Sigmoid colon (tissue), 7 donors: Measurements from ENCODE around the gene SREBF1. TPM values are rescaled to one million over a fixed set of nuclear protein-coding genes. Genes with fewer than 3 reads are reported as not detected.
A peak's percentile ranks its signal among the peaks of the same experiment; 100 is the strongest.
"Not testable (repeated sequence)": the region's sequence is repeated elsewhere in the genome, so short reads cannot be mapped to it uniquely, and the experiment has no call there.

Source experiments
- DNase-seq: peaks from one replicate; pipeline ENCODE4 v3.0.0-alpha.2; 2019
- H3K27ac ChIP-seq, 4 donors: fragments of 200-600 bp; sonication (generic); one replicate each; pipeline ENCODE4 v1.5.1; 2016 to 2019; ENCODE audit warnings: mild to moderate bottlenecking in 1 of 4
- H3K27me3 ChIP-seq, 3 donors: fragments of 200-600 bp; sonication (generic); one replicate each; pipeline ENCODE4 v1.5.1; 2019; ENCODE audit warnings: mild to moderate bottlenecking in 1 of 3
- H3K36me3 ChIP-seq, 4 donors: fragments of 200-600 bp; sonication (generic); one replicate each; pipeline ENCODE4 v1.5.1; 2016 to 2019
- H3K4me1 ChIP-seq, 4 donors: fragments of 200-600 bp; sonication (generic); one replicate each; pipeline ENCODE4 v1.5.1; 2017 to 2019
- H3K4me3 ChIP-seq, 4 donors: fragments of 200-600 bp; sonication (generic); one replicate each; pipeline ENCODE4 v1.5.1; 2017 to 2019; ENCODE audit warnings: mild to moderate bottlenecking in 2 of 4, moderate library complexity in 1 of 4
- H3K9me3 ChIP-seq, 4 donors: fragments of 200-600 bp in 3 of 4; sonication (generic) in 3 of 4; one replicate each; pipeline versions ENCODE4 v1.5.1 to v1.6.1; 2013 to 2019
- EP300 ChIP-seq, 4 donors: sonication (generic); formaldehyde crosslinking; IDR thresholded peaks; one replicate each; pipeline ENCODE4 v1.6.1; 2017; ENCODE audit warnings: antibody characterized with exemption in 4 of 4
- POLR2A ChIP-seq, 2 donors: fragments of 450-650 bp; IDR thresholded peaks; one replicate each; pipeline ENCODE4 v1.6.1; 2016; ENCODE audit warnings: antibody characterized with exemption in 2 of 2, mild to moderate bottlenecking in 2 of 2, moderate library complexity in 2 of 2
- POLR2AphosphoS5 ChIP-seq, 4 donors: sonication (generic); formaldehyde crosslinking; IDR thresholded peaks; one replicate each; pipeline ENCODE4 v1.6.1; 2017; ENCODE audit warnings: antibody characterized with exemption in 4 of 4
- WGBS, 2 donors: extraction: QIAGEN DNeasy Blood & Tissue Kit; methylation state at CpG; one replicate each; pipeline ENCODE4 v1.1.7; 2013; 5-methylcytosine and 5-hydroxymethylcytosine counted together
- intact Hi-C: fragments of 100-400 bp; cut with DNase I; formaldehyde crosslinking; loops from one replicate; pipeline ENCODE4 v1.15.1; 2023
- polyA plus RNA-seq, 3 donors: library from polyadenylated mRNA; stranded (reverse); fragments of 200-250 nt; gene quantifications; one replicate each; pipeline ENCODE4 v1.2.3, GENCODE V29; 2013
- total RNA-seq, 4 donors: library from RNA; depleted of rRNA; stranded (reverse); fragments of >200 nt; gene quantifications; one replicate each; pipeline ENCODE4 v1.1.0, GENCODE V29; 2016
- TF ChIP-seq, protein P1 (sequence below), 4 experiments: fragments of 450-650 bp in 3 of 4; fragments of 200-600 bp in 1 of 4; IDR thresholded peaks; one replicate each; pipeline ENCODE4 v1.5.1; 2016 to 2019; ENCODE audit warnings: antibody characterized with exemption in 4 of 4, mild to moderate bottlenecking in 3 of 4, moderate library complexity in 2 of 4
- donor health status: healthy with polysubstance abuse.
- donor health status: Bipolar disorder and iron deficiency.
- donor health status: healthy.

SREBF1 gene
- total and polyA plus RNA-seq, 7 donors, result 10.2 to 172 (median 38.6) TPM

DNA sequence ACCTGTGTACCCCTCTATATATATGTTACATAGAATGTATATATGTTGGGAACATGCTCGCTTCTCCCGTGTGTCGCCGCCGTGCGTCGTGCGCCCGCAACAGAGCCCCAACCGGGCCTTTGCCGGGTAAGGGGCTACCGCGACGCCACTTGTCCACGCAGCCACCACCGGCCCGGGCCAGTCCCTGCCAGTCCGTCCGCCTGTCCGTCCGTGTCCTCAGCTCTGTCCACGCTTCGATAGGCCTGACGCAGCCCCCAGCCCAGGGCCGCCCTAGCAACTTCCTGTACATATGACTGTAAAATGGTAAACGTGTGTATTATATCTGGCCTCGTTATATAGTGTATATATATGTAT is 25.9 kb downstream of the SREBF1 start:
- DNase-seq, result no peak
- Histone ChIP-seq H3K9me3 (no peaks in the 10 kb centered on the region), H3K27ac (peak overlapping the region in 3 of 4 donors; percentile 79 to 90 (median 87)), H3K4me1 (peaks cover 0 to 66% (median 57%) of the 10 kb centered on the region in 4 donors), H3K27me3 (no peaks in the 10 kb centered on the region), H3K4me3 (peak overlapping the region in 3 of 4 donors; percentile 4 to 48 (median 45)), H3K36me3 (peaks cover 11 to 35% (median 21%) of the 10 kb centered on the region in 4 donors)
- intact Hi-C loops, result loop anchor here (5.0 kb wide), 2 partner anchors 129 to 161 kb away; partner anchors contain the start of genes DRC3, RAI1 and TOM1L2
- TF ChIP-seq EP300 (IDR thresholded peaks at IDR 0.05), result no peak
- TF ChIP-seq POLR2A (IDR thresholded peaks at IDR 0.05), result no peak
- TF ChIP-seq, protein P1, sequence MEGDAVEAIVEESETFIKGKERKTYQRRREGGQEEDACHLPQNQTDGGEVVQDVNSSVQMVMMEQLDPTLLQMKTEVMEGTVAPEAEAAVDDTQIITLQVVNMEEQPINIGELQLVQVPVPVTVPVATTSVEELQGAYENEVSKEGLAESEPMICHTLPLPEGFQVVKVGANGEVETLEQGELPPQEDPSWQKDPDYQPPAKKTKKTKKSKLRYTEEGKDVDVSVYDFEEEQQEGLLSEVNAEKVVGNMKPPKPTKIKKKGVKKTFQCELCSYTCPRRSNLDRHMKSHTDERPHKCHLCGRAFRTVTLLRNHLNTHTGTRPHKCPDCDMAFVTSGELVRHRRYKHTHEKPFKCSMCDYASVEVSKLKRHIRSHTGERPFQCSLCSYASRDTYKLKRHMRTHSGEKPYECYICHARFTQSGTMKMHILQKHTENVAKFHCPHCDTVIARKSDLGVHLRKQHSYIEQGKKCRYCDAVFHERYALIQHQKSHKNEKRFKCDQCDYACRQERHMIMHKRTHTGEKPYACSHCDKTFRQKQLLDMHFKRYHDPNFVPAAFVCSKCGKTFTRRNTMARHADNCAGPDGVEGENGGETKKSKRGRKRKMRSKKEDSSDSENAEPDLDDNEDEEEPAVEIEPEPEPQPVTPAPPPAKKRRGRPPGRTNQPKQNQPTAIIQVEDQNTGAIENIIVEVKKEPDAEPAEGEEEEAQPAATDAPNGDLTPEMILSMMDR (IDR thresholded peaks at IDR 0.05), result no peak
- TF ChIP-seq POLR2AphosphoS5 (IDR thresholded peaks at IDR 0.05), result no peak
- WGBS, 2 donors, result 89% methylated on average over 27 of the region's 27 CpGs

DNA sequence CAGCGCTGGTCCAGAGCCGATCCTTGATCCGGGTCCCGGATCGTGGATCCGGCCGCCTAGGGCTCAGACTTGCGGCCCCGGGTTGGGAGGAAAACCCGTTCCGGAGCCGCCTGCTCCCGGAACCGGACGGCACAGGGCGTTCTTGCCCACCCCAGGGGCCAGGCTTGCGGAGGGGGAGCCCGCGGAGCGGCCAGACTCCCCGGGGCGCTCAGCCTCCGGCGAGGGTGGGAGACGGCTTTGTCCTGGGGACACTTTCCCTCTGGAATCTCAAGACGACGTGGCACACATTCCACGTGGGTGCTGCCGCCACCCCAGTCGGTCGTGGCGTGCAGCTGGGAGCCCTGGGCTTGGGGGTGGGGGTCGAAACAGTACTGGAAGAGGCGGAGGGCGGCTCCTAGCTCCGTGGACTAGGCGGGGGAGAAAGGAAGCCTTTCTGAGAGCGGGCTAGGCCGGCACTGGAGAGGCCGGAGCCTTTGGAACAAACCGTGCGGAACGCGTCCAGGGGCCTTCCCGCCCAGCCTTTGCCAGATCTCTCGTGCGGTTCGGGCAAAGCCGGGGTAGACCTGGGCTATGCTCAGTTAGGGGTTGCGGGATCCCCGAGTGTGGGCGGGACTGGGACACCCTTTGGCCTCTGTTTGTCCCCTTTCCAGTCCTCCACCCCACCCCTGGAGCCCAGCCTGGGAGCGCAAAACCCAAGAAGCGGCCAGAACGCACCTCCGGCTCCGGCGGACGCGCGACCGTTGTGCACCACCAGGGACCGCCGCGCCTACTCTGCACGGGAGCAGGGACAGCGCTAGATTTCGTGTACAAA is 26.5 kb downstream of the SREBF1 start:
- H3K4me1 ChIP-seq, result peaks cover 0 to 61% (median 51%) of the 10 kb centered on the region in 4 donors
- H3K27ac ChIP-seq, result peak overlapping the region; percentile 70 to 90 (median 83)
- H3K36me3 ChIP-seq, result peaks cover 11 to 38% (median 21%) of the 10 kb centered on the region in 4 donors
- H3K4me3 ChIP-seq, result peak overlapping the region; percentile 4 to 48 (median 36)
- no peaks in the 10 kb centered on the region for H3K9me3 ChIP-seq
- TF ChIP-seq EP300 (IDR thresholded peaks at IDR 0.05), result no peak
- peak in 3 of 4 donors; percentile 25 to 49 (median 27) for TF ChIP-seq POLR2AphosphoS5 (IDR thresholded peaks at IDR 0.05)
- peak; percentile 86 for DNase-seq
- H3K27me3 ChIP-seq, result no peaks in the 10 kb centered on the region
- WGBS, 2 donors, result 78 to 83% methylated on average over 68 of the region's 68 CpGs
- intact Hi-C loops, result loop anchor here (5.0 kb wide), 2 partner anchors 128 to 162 kb away; partner anchors contain the start of genes DRC3, RAI1 and TOM1L2

DNA sequence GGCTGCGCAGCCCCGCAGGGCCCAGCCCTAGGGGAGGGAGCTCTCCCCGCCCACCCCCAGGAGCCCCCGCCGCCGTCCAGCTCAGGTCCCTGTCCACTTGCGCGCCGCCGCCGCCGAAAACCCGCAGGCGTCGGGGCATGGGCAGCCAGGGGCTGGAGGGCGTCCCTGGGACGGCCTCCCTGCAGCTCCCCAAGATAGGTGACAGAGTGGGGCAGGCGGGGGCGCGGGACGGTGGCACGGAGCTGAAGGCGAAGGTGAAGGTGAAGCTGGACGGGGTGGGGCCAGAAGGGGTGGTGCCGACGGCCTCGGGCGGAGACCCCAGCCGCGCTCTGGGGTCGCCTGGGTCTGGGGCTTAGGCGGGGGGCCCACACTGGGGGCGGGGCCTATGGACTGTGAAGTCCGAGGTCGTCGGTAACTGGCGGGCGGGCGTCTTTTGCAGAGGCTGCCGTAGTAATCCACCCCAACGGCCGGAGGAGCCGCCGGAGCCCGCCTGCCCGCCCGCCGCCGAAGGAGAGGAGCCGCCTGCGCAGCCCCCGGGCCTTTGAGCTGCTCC is 27.2 kb downstream of the SREBF1 start:
- H3K4me1 ChIP-seq, result peaks cover 0 to 54% (median 44%) of the 10 kb centered on the region in 4 donors
- TF ChIP-seq, protein P1 (IDR thresholded peaks at IDR 0.05), result no peak
- TF ChIP-seq POLR2A (IDR thresholded peaks at IDR 0.05), result no peak
- TF ChIP-seq POLR2AphosphoS5 (IDR thresholded peaks at IDR 0.05), result no peak
- TF ChIP-seq EP300 (IDR thresholded peaks at IDR 0.05), result no peak
- 82 to 85% methylated on average over 52 of the region's 52 CpGs for WGBS, 2 donors
- DNase-seq, result no peak
- H3K27me3 ChIP-seq, result no peaks in the 10 kb centered on the region
- H3K36me3 ChIP-seq, result peaks cover 10 to 38% (median 21%) of the 10 kb centered on the region in 4 donors
- no peaks in the 10 kb centered on the region for H3K9me3 ChIP-seq
- peak overlapping the region; percentile 70 to 90 (median 83) for H3K27ac ChIP-seq
- peak overlapping the region; percentile 4 to 48 (median 36) for H3K4me3 ChIP-seq
- intact Hi-C loops, result loop anchor here (5.0 kb wide), 2 partner anchors 127 to 163 kb away; partner anchors contain the start of genes DRC3, RAI1 and TOM1L2

DNA sequence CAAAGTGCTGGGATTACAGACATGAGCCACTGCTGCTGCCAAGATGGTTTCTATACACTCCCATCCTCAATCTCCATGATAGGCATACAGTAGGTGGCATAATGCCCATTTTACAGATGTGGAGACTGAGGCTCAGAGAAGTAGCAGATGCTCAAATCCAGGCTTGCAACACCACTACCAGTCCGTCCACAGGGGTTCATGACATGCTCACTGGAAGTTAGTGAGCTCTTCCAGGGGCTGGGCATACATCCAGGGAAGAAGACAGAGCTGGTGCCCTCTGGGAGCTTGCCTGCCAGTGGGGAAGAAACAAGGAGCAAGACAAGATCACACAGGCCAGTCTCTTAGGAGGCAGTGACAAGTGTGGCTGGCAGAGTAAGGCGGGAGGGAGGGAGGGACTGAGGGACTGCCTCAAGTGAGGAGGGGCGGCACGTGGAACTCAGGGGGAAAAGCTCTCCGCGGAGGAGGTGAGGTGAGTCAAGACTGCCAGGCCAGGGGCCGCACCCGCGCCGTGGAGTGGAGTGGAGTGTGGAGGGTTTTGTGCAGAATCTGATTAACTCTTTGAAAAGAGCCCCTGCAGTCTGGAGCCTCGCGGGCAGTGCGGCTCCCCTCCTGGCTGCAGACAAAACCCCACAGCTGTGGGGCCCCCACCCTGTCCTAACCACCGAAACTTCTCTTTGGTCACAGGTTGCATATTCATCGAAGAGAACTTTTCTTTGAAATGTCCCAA is 27.9 kb downstream of the SREBF1 start:
- 72 to 84% methylated on average over 15 of the region's 15 CpGs for WGBS, 2 donors
- Histone ChIP-seq H3K27me3 (no peaks in the 10 kb centered on the region), H3K4me3 (no peak overlapping the region), H3K4me1 (peaks cover 0 to 46% (median 42%) of the 10 kb centered on the region in 4 donors), H3K9me3 (no peaks in the 10 kb centered on the region), H3K27ac (peak overlapping the region; percentile 70 to 90 (median 83)), H3K36me3 (peaks cover 10 to 38% (median 21%) of the 10 kb centered on the region in 4 donors)
- DNase-seq, result peak; percentile 86
- intact Hi-C loops, result no loop called here
- no peak for TF ChIP-seq POLR2A (IDR thresholded peaks at IDR 0.05)
- TF ChIP-seq POLR2AphosphoS5 (IDR thresholded peaks at IDR 0.05), result peak in 1 of 4 donors; percentile 39

GRCh38 chr17:17808200-17808599 is 28.6 kb downstream of the SREBF1 start:
- DNase-seq, H3K9me3 ChIP-seq, H3K4me3 ChIP-seq, H3K27me3 ChIP-seq, intact Hi-C loops: not testable (repeated sequence)
- Histone ChIP-seq H3K4me1 (peaks cover 0 to 46% (median 41%) of the 10 kb centered on the region in 4 donors), H3K36me3 (peaks cover 11 to 38% (median 19%) of the 10 kb centered on the region in 4 donors), H3K27ac (peak overlapping the region in 2 of 4 donors; percentile 79 to 87)
- 97% methylated on average over 5 of the region's 5 CpGs for WGBS, 2 donors
